ENCODE results near the gene SPDYE3.
"Not testable (repeated sequence)": the region's sequence is repeated elsewhere in the genome, so short reads cannot be mapped to it uniquely, and the experiment has no call there.

Gene SPDYE3

DNA sequence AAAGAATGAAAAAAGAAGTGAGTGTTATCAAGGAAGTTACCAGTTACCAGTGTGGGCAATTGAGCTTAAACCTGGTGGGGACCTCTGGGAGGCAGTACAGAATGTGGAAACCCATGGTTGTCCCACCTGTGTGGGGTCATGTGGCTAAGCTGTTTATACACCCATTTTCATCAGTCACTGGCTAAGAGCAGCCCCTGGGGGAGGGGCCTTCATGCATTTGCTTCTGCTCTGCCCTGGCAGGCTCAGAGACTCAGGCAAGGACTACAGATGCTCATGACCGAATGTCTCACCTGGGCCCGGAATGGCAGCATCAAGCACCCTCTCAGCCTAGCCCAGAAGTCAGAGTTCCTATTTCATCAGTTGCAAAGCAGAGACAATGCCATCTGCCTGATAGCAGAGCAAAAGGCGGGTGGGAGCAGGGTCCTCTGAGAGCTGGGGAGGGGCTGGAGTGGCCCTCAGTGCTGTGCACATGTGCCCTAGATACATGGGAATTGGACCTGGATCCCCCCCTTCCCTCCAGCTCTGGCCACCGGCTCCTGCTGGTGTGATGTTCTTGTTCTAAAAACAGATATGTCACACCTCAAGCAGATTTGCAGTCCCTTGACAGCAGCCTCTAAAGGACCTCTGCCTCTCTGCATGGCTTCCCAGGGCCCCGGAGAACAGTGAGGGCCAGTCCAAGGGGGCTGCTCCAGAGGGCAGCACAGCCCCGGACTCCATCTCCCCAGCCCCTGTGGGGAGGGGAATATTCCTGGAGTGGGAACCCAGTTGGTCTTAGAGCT lies 20.1 kb upstream of the SPDYE3 start:
- not testable (repeated sequence) for DNase-seq (ENCODE audit: low read depth in 2 of 2)

DNA sequence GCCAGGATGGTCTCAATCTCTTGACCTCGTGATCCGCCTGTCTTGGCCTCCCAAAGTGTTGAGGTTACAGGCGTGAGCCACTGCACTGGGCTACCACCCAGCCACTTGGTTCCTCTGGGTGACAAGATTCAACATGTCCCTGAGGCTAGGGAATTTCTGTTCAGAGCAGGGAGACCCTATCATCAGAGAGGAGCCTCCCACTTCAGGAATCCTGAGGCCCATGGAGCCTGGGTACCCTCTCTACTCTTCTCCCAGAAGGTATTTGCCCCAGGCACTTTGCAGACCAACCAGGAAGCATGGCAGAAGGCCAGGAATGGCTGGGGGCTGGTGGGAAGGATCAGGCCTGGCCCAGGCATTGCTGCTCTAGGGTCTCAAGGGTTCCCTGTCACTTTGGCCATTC lies 19.2 kb upstream of the SPDYE3 start:
- not testable (repeated sequence) for DNase-seq (ENCODE audit: low read depth in 2 of 2)

GRCh38 chr7:100292162-100292561 lies 15.3 kb upstream of the SPDYE3 start:
- DNase-seq (ENCODE audit: low read depth in 2 of 2), result not testable (repeated sequence)

DNA sequence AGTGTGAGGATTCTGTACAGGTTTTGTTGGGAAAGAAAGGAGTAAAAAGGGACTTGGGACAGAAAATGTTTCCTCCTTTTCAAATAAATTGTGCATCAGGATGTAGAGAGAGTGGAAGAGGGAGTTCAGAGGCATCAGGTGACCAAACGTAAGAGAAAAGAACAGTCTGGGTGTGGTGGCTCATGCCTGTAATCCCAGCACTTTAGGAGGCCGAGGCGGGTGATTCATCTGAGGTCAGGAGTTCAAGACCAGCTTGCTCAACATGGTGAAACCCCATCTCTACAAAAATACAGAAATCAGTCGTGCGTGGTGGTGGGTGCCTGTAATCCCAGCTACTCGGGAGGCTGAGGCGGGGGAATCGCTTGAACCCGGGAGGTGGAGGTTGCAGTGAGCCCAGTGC lies 12.2 kb upstream of the SPDYE3 start:
- not testable (repeated sequence) for DNase-seq (ENCODE audit: low read depth in 2 of 2)

DNA sequence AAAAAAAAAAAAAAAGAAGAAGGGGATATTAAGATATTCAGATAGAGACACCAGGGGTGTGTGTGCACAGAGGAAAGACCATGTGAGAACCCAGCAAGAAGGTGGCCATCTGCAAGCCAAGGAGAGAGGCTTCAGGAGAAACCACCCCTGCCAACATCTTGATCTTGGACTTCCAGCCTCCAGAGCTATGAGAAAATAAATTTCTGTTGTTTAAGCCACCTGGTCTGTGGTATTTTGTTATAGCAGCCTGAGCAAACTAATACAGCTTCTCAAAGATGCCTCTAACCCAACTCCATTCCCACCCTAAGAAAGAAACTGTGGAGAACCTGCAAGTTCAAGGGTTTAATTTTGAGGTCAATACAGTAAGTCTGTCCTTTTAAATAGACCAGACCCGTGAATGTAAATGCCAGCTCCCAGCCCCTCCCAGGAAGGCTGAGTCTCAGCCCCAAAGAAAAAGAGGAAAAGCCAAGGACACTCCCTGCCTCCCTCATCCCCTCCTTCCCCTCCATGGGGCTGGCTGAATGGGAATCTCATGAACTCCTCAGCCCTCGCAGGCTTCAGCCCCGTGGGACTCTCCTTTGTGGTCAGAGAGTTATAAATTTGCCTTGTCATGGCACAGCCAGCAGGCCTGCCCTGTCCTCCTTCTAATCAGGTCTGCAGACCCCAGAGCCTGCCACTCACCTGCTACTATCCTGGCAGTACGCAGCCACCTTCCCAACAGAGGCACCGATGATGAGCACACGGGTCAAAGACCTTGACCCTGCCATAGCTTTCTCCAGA lies 9.5 kb upstream of the SPDYE3 start:
- DNase-seq (ENCODE audit: low read depth in 2 of 2), result not testable (repeated sequence)

- DNase-seq (ENCODE audit: low read depth in 2 of 2), result not testable (repeated sequence)
Measured at GRCh38 chr7:100298632-100298895, 8.9 kb upstream of the SPDYE3 start.

DNA sequence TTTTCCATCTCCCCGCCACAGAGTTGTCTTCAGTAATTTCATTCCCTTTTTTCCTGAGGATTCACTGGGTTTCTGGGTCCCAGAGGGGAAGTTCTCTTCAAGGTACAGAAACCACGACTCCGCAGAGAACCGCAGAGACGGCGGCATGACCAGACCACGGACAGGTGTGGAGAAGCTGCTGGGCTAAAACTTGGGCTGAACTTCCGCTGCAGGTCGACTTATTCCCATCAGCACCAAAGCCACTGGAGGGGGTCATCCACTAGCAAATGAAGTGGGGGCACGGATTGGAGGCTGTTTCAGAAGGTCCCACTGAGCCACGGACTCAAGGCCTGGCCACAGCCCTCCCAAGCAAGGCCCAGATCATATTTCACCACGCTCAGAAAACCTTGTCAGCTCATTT lies 3.0 kb upstream of the SPDYE3 start:
- DNase-seq (ENCODE audit: low read depth in 2 of 2), result not testable (repeated sequence)

- not testable (repeated sequence) for DNase-seq (ENCODE audit: low read depth in 2 of 2)
Measured at GRCh38 chr7:100318329-100318728, 10.8 kb downstream of the SPDYE3 start.

DNA sequence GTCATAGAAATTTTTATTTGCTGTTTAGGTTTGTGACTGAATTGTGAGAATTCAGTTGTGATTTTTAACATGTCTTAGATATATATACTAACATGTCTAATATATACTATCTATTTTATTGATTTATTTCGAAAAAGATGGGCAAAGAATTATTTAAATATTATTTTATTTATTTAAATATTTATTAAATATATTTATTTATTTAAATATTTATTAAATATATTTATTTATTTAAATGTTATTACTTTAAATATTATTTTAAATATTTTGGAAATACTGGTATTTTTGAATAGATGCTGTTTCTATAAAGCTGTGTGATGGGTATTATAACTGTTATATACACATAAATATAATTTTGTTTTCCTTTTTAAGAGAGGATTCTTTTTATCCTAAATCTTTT lies 14.1 kb downstream of the SPDYE3 start:
- not testable (repeated sequence) for DNase-seq (ENCODE audit: low read depth in 2 of 2)

DNA sequence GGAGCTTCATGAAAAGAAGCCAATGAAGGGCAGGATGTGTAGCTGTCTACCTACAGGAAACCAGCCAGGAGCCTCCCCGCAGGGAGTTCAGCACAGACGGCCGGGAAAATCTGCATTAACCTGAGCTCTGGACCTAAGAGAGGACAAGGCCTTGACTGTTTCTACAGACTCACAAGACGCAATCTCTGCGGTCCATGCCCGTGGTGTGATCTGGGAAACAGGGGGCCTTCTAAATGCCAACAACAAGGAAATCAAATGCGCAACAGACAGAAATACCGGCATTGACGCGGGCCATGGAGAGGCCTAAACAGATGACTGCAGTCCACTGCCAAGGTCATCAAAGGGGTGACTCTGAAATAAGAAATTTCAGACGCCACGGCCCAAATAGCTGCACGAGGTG lies 16.7 kb downstream of the SPDYE3 start:
- not testable (repeated sequence) for DNase-seq (ENCODE audit: low read depth in 2 of 2)

GRCh38 chr7:100325671-100326070 lies 18.2 kb downstream of the SPDYE3 start:
- not testable (repeated sequence) for DNase-seq (ENCODE audit: low read depth in 2 of 2)

- not testable (repeated sequence) for DNase-seq (ENCODE audit: low read depth in 2 of 2)
Measured at GRCh38 chr7:100326914-100327313, 19.4 kb downstream of the SPDYE3 start.

GRCh38 chr7:100335566-100336466 lies 28.3 kb downstream of the SPDYE3 start:
- peak; percentile 65 to 67 for DNase-seq (ENCODE audit: low read depth in 2 of 2)

- DNase-seq (ENCODE audit: low read depth in 2 of 2), result not testable (repeated sequence)
Measured at GRCh38 chr7:100338083-100338696, 30.7 kb downstream of the SPDYE3 start.

DNA sequence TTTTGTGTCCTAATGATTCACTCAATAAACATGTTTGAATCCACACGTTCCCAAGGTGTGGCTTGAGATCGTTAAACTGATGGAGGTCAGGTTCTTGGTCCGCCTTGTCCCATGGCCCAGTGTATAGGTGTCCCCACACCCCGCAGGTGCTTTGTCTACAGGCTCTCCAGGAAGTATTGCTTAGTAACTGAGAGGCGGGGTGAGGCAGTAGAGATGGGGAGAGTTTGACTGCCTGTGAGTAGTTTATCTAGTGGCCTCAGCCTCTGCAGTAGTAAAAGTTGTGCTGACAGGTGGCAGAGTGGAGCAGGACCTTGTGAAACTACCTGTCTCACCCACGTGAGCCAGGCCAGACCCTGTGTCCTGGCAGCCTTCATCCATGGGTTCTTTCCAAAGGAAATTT lies 33.8 kb downstream of the SPDYE3 start:
- DNase-seq (ENCODE audit: low read depth in 2 of 2), result not testable (repeated sequence)

- no peak for DNase-seq (ENCODE audit: low read depth in 2 of 2)
Measured at GRCh38 chr7:100342765-100343164, 35.3 kb downstream of the SPDYE3 start.

- not testable (repeated sequence) for DNase-seq (ENCODE audit: low read depth in 2 of 2)
Measured at GRCh38 chr7:100344124-100344559, 36.6 kb downstream of the SPDYE3 start.

- not testable (repeated sequence) for DNase-seq (ENCODE audit: low read depth in 2 of 2)
Measured at GRCh38 chr7:100344560-100345287, 37.2 kb downstream of the SPDYE3 start.

DNA sequence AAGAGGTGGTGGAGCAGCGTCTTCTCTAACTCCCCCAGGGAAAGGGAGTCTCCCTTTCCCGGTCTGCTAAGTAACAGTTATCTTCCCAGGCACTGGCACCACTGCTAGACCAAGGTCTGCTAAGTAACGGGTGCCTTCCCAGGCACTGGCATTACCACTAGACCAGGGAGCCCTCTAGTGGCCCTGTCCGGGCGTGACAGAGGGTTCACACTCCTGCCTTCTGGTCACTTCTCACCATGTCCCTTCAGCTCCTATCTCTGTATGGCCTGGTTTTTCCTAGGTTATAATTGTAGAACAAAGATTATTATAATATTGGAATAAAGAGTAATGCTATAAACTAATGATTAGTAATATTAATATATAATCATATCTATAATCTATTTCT lies 37.8 kb downstream of the SPDYE3 start:
- not testable (repeated sequence) for DNase-seq (ENCODE audit: low read depth in 2 of 2)

DNA sequence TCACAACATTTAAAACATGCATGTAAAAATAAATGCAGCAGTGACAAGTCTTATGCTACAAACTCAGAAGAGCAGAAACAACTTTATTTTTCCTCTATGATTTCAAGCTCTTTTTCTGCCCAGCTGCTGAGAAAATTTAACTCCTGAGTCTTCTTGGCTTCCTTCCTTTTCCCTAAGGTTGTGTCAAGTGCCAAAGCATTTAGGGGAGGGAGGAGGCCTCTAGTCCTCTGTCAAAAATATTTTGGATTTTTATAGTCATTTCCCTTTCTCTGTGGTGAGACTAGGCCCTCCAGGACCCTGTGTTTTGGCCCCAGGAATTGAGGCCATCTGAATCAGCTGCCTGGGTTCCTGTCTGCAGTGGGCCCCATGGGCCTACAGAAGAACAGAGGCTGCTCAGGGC lies 39.4 kb downstream of the SPDYE3 start:
- no peak for DNase-seq (ENCODE audit: low read depth in 2 of 2)

DNA sequence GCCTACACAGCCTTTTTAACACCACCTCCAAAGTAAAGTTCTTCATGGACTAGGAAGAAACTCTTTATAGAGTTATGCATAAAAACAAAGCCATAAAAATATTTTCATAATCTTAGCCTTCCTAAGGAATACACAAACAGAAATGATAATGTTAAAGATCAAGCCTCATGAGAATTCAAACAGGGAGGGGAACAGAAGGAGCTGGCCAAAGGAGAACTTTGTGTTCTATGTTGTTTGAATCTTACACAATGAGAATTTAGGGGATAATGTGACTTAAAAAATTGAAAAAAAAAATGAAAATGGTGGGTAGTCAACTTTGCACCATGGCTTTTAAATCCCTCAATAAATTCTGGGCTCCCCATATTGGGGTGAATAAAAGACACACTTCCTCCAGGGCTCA lies 41.3 kb downstream of the SPDYE3 start:
- no peak for DNase-seq (ENCODE audit: low read depth in 2 of 2)

All from fibroblast of skin of left biceps (primary cell).